GM12891 (cell line): ENCODE results near the gene PLBD2.

Experiments
- POLR2A ChIP-seq: IDR thresholded peaks from 2 replicates; pipeline ENCODE4 v1.6.1; 2011; ENCODE audit warnings: low read depth, low read length, control low read depth
- POLR2AphosphoS5 ChIP-seq: IDR thresholded peaks from 2 replicates; pipeline ENCODE4 v1.6.1; 2011; ENCODE audit warnings: low read depth, low read length, control low read depth
- SPI1 ChIP-seq: IDR thresholded peaks from 2 replicates; pipeline ENCODE4 v1.6.1; 2011; ENCODE audit warnings: low read depth, low read length, control low read depth
- TAF1 ChIP-seq: IDR thresholded peaks from 2 replicates; pipeline ENCODE4 v1.6.1; 2011; ENCODE audit warnings: low read depth, low read length, control low read depth

DNA sequence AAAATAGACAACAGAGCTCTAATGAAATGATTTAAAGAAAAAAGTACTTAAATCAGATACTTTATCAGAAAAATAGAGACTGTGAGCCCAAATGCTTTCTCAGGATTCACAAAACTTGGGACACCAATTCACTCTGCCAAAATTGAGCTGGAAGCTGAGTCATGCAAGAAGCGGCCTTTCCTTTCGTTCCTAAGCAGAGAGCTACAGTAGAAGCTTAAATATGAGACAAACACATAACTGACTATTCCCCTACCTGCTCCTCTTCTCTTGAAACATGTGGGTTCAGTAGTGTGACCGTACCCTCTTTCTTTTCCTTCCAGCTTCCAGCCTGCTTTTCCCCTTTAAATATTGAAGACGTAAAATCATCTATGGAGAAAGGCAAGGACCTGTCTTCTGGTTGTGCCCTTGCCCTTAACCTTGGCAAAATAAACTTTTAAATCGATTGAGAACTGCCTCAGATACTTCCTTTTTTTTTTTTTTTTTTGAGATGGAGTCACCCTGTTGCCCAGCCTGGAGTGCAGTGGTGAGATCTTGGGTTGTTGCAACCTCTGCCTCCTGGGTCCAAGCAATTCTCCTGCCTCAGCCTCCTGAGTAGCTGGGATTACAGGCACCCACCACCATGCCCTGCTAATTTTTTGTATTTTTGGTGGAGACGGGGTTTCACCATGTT lies 49.7 kb downstream of the PLBD2 start:
- no peak for TF ChIP-seq POLR2A
- TF ChIP-seq TAF1, result no peak
- TF ChIP-seq POLR2AphosphoS5, result no peak
- no peak for TF ChIP-seq SPI1
